NCI-H1105 (cell line): Measurements from ENCODE around the gene NLRP14.

ENCODE experiments used
- DNase-seq: peaks from one replicate; lab custom pipeline; 2025; lab: John Stamatoyannopoulos, UW

NLRP14 gene, protein sequence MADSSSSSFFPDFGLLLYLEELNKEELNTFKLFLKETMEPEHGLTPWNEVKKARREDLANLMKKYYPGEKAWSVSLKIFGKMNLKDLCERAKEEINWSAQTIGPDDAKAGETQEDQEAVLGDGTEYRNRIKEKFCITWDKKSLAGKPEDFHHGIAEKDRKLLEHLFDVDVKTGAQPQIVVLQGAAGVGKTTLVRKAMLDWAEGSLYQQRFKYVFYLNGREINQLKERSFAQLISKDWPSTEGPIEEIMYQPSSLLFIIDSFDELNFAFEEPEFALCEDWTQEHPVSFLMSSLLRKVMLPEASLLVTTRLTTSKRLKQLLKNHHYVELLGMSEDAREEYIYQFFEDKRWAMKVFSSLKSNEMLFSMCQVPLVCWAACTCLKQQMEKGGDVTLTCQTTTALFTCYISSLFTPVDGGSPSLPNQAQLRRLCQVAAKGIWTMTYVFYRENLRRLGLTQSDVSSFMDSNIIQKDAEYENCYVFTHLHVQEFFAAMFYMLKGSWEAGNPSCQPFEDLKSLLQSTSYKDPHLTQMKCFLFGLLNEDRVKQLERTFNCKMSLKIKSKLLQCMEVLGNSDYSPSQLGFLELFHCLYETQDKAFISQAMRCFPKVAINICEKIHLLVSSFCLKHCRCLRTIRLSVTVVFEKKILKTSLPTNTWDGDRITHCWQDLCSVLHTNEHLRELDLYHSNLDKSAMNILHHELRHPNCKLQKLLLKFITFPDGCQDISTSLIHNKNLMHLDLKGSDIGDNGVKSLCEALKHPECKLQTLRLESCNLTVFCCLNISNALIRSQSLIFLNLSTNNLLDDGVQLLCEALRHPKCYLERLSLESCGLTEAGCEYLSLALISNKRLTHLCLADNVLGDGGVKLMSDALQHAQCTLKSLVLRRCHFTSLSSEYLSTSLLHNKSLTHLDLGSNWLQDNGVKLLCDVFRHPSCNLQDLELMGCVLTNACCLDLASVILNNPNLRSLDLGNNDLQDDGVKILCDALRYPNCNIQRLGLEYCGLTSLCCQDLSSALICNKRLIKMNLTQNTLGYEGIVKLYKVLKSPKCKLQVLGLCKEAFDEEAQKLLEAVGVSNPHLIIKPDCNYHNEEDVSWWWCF

GRCh38 chr11:7020183-7020917 lies at the start of gene NLRP14, which contains the start of gene ZNF214:
Gene NLRP14 (plus strand): TSS chr11:7020479. CDS start chr11:7038587, 18,108 bp downstream.
Gene ZNF214 (minus strand): TSS chr11:7020346. CDS start chr11:7002835, 17,511 bp downstream.
- peak; percentile 56 for DNase-seq

- no peak for DNase-seq
Measured at GRCh38 chr11:6979365-6979764, 40.9 kb upstream of the NLRP14 start.

DNA sequence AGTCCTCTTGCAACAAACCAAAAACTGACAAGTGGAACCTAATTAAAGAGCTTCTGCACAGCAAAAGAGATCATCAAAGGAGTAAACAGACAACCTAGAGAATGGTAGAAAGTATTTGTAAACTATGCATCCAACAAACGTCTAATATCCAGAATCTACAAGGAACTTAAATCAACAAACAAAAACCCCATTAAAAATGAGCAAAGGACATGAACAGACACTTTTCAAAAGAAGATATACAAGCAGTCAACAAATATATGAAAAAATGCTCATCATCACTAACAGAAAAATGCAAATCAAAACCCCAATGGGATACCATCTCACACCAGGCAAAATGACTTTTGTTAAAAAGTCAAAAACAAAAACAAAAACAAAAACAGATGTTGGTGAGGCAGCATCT lies 33.8 kb upstream of the NLRP14 start:
- DNase-seq, result no peak

GRCh38 chr11:6988506-6988905 lies 31.8 kb upstream of the NLRP14 start:
- DNase-seq, result no peak

GRCh38 chr11:6991227-6991626 lies 29.1 kb upstream of the NLRP14 start:
- no peak for DNase-seq

DNA sequence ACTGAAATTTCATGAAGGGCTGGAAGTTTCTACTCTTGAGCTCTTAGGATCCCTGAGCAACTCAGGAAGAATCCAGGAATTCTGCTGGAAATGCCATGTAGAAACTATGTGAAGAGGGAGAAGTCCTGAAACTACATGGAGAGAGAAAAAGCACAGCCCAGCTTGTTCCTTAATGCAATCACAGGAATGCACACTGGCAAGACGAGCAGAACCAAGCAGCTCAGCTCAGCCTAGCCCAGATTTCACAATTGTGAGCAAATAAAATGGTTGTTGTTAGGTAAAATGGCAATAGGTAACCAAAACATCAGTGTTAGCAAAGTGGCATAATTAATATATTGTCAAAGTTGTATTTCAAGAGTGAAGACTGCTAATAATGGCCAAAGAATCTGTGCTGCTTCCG lies 28.3 kb upstream of the NLRP14 start:
- no peak for DNase-seq

GRCh38 chr11:6992457-6993417 lies 27.5 kb upstream of the NLRP14 start:
- no peak for DNase-seq

- DNase-seq, result no peak
Measured at GRCh38 chr11:6995703-6996102, 24.6 kb upstream of the NLRP14 start.

DNA sequence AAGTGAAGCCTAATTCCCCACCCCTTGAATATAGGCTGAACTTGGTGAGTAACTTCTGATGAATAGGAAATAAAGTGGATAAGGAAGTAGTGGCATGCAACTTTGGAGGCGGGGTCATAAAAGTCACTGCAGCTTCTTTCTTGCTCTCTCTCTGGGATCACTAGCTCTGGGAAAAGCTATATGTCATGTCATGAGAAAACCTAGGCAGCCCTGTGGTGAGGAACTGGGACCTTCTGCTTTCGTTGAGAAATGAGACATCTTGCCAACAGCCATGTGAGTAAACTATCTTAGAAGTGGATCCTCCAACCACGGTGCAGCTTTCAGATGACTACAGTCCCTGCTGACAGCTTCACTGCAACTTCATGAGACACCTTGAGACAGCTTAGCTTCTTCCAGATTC lies 15.8 kb upstream of the NLRP14 start:
- no peak for DNase-seq

DNA sequence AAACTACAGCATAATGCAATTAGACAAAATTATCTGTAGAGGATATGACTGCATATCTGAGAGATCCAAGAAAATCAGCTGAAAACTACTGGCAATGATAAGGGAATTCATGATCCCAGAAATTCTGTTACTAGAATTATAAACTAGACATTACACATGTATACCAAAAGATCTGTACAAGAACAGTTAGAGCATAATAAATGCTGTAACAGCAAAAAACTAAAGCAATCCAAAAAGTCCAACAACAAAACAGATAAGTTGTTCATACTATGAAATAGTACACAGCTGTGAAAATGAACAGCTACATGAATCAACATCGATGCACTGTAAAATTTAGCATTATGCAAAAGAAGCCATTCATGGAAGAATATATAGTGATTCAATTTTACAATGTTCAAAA lies 6.2 kb upstream of the NLRP14 start:
- DNase-seq, result no peak

GRCh38 chr11:7016011-7016410 lies 4.3 kb upstream of the NLRP14 start:
- DNase-seq, result no peak

- DNase-seq, result no peak
Measured at GRCh38 chr11:7019500-7020182, 638 bp upstream of the NLRP14 start.

GRCh38 chr11:7021318-7021717 lies 1.0 kb downstream of the NLRP14 start:
- no peak for DNase-seq

DNA sequence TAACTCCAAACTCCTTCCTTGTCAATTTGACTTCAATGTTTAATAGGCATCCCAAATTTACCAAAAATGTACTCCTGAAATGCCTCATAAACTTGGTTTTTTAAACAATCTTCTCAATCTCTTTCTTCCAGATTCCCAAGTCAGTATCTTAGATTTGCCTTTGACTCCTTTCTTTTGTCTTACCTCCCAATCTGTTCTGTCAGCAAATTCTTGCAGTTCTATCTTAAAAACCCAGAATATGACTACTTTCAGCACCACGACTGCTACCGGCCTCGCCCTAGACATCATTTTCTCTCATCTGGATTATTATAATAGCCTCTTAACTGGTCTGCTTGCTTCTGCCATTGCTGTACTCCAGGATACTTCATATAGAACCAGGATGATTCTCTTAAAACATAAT lies 7.9 kb downstream of the NLRP14 start:
- no peak for DNase-seq

GRCh38 chr11:7030836-7031235 lies 10.6 kb downstream of the NLRP14 start:
- no peak for DNase-seq

- DNase-seq, result peak; percentile 30
Measured at GRCh38 chr11:7031471-7031871, 11.2 kb downstream of the NLRP14 start.

DNA sequence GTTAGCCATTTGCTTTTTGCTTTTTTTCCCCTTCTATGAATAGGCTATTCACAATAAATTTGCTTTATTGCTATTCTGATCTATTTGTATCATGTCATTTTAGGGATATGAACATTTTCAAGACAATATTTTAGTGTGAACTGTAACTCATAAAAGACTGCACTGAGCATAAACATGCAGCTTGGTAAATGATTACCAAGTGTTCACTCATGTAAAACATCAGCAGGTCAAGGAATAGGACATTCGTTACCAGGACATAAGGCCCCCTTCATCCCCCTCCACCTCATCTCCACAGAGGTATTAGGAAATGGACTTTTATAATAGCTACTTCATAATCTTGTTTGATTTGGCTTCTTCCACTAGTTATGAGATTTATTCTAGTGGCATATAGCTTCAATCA lies 12.4 kb downstream of the NLRP14 start:
- no peak for DNase-seq

DNA sequence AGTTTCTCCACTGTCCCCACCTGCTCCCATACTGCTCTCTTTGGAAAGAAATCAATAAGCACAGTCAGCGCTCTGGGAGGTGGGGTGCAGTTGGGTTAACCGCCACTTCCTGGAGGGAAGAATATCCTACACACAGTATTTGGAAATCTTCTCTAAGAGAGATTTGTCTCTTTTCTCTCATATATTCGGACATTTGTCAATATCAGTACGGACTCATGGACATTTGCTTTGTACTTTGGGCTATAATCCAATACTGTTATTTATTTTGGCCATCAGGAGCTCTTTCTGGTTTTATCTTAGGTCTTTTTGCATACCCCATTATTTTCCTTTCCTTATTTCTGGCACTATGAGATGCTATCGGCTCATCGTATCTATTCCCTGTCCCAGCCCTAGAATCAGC lies 13.7 kb downstream of the NLRP14 start:
- DNase-seq, result no peak

GRCh38 chr11:7046474-7047175 lies 26.3 kb downstream of the NLRP14 start:
- no peak for DNase-seq
